Endothelial cell of umbilical vein (primary cell): ENCODE data around the gene PPFIBP1. TPM values are rescaled to one million over a fixed set of nuclear protein-coding genes. Genes with fewer than 3 reads are reported as not detected.

Experiments used
- BruUV-seq: library from RNA; stranded (reverse); fragments of 400-500 nt; replicated peaks from 2 replicates; lab custom pipeline; 2021; lab: Mats Ljungman, UMichigan
- CTCF ChIA-PET: fragments of 300-600, 350-600 bp; sonication (Branson Sonifier 250); formaldehyde crosslinking; loops from one replicate; lab custom pipeline; 2021; ENCODE audit warnings: antibody characterized with exemption, inconsistent platforms; lab: Charles Lee
- POLR2A ChIA-PET: fragments of 300-600, 350-600 bp; sonication (Branson Sonifier 250); formaldehyde crosslinking; loops from one replicate; lab custom pipeline; 2021; ENCODE audit warnings: antibody characterized with exemption, inconsistent platforms; lab: Charles Lee
- DNase-seq: peaks from one replicate; pipeline ENCODE4 v3.0.0-alpha.2; 2011; ENCODE audit warnings: low read depth, low spot score
- FAIRE-seq: peaks from 2 replicates; lab custom pipeline; 2011; peaks lifted over from hg19 to GRCh38; lab: Jason Lieb, UNC
- H2AFZ ChIP-seq: 2 replicates; pipeline ENCODE4 v1.6.0; 2012; ENCODE audit warnings: low read depth, low read length, control low read depth, inconsistent platforms
- H3K27ac ChIP-seq: 2 replicates; pipeline ENCODE4 v1.5.1; 2011; ENCODE audit warnings: low read depth, mild to moderate bottlenecking, control low read depth, low read length, moderate library complexity; ENCODE audit not compliant: insufficient read depth
- H3K27me3 ChIP-seq, 2 experiments: 2 replicates each; pipeline versions ENCODE4 v1.6.0 to v1.6.1; 2011; ENCODE audit warnings: low read length in 2 of 2, mixed read lengths in 1 of 2; ENCODE audit not compliant: control insufficient read depth in 2 of 2, insufficient read depth in 2 of 2
- H3K36me3 ChIP-seq, 2 experiments: 2 replicates in 1 of 2; 3 replicates in 1 of 2; pipeline ENCODE4 v1.5.1; 2011; ENCODE audit warnings: low read length in 2 of 2, mild to moderate bottlenecking in 1 of 2, moderate library complexity in 1 of 2; ENCODE audit not compliant: control insufficient read depth in 2 of 2, insufficient read depth in 2 of 2; ENCODE audit errors: extremely low read depth in 1 of 2
- H3K4me1 ChIP-seq: 3 replicates; pipeline ENCODE4 v1.5.1; 2011; ENCODE audit warnings: mild to moderate bottlenecking, low read length; ENCODE audit not compliant: control insufficient read depth, insufficient read depth; ENCODE audit errors: extremely low read depth
- H3K4me2 ChIP-seq: 2 replicates; pipeline ENCODE4 v1.6.1; 2011; ENCODE audit warnings: low read length, control low read depth, mixed read lengths; ENCODE audit not compliant: insufficient read depth
- H3K4me3 ChIP-seq, 3 experiments: fragments of 200-600 bp in 1 of 3; sonication (generic), shearing (Covaris generic) in 1 of 3; replicated peaks in 1 of 3; 2 replicates each; pipeline ENCODE4 v1.5.1; 2011 to 2016; ENCODE audit warnings: control low read depth in 3 of 3, low read length in 3 of 3, mild to moderate bottlenecking in 2 of 3, inconsistent platforms in 1 of 3, low read depth in 1 of 3, moderate library complexity in 1 of 3; ENCODE audit not compliant: insufficient read depth in 1 of 3
- H3K79me2 ChIP-seq: 2 replicates; pipeline ENCODE4 v1.6.0; 2012; ENCODE audit warnings: low read length, inconsistent platforms; ENCODE audit not compliant: control insufficient read depth, insufficient read depth
- H3K9ac ChIP-seq: replicated peaks from 2 replicates; pipeline ENCODE3; 2011; ENCODE audit warnings: low read length, control low read depth; ENCODE audit not compliant: insufficient read depth; ENCODE audit errors: extremely low read depth
- H3K9me1 ChIP-seq: replicated peaks from 3 replicates; pipeline ENCODE4 v1.6.0; 2011; ENCODE audit warnings: mild to moderate bottlenecking, low read length; ENCODE audit not compliant: control insufficient read depth, insufficient read depth; ENCODE audit errors: extremely low read depth
- H3K9me3 ChIP-seq: replicated peaks from 2 replicates; pipeline ENCODE4 v1.5.1; 2012; ENCODE audit warnings: low read length, inconsistent platforms; ENCODE audit not compliant: control insufficient read depth, insufficient read depth
- H4K20me1 ChIP-seq: replicated peaks from 2 replicates; pipeline ENCODE3; 2011; ENCODE audit warnings: mild to moderate bottlenecking, low read length; ENCODE audit not compliant: control insufficient read depth, insufficient read depth; ENCODE audit errors: extremely low read depth
- EZH2 ChIP-seq: IDR thresholded peaks from 2 replicates; pipeline ENCODE4 v1.6.1; 2012; ENCODE audit warnings: borderline replicate concordance, low read depth, mild to moderate bottlenecking, moderate library complexity, low read length, inconsistent platforms; ENCODE audit not compliant: severe bottlenecking
- FOS ChIP-seq: IDR thresholded peaks from 2 replicates; pipeline ENCODE4 v1.6.1; 2011; ENCODE audit warnings: mild to moderate bottlenecking, low read length, moderate library complexity, borderline replicate concordance; ENCODE audit not compliant: insufficient read depth
- GATA2 ChIP-seq: IDR thresholded peaks from 2 replicates; pipeline ENCODE4 v1.7.0; 2011; ENCODE audit warnings: low read depth, mild to moderate bottlenecking, moderate library complexity, mixed read lengths, low read length; ENCODE audit not compliant: insufficient read length, insufficient read depth
- JUN ChIP-seq: IDR thresholded peaks from 2 replicates; pipeline ENCODE4 v1.6.1; 2011; ENCODE audit warnings: borderline replicate concordance, low read depth; ENCODE audit not compliant: insufficient read length, insufficient read depth
- MYC ChIP-seq: IDR thresholded peaks from one replicate; pipeline ENCODE4 v1.6.1; 2011; ENCODE audit warnings: mild to moderate bottlenecking, low read depth, low read length
- POLR2A ChIP-seq: IDR thresholded peaks from 2 replicates; pipeline ENCODE4 v1.6.1; 2012; ENCODE audit warnings: low read depth, mild to moderate bottlenecking, control low read depth, low read length
- POLR2AphosphoS5 ChIP-seq: IDR thresholded peaks from 2 replicates; pipeline ENCODE4 v1.6.1; 2012; ENCODE audit warnings: low read depth, mild to moderate bottlenecking, control low read depth, low read length, moderate library complexity; ENCODE audit not compliant: insufficient read depth
- dilution Hi-C: fragments of 300-500 bp; cut with MboI; formaldehyde crosslinking; loops from one replicate; pipeline ENCODE4 v1.15.0; 2019; ENCODE audit warnings: low sequenced_read_pairs; ENCODE audit not compliant: extremely low pct_ligation_motif_present
- intact Hi-C: fragments of 100-400 bp; cut with micrococcal nuclease; formaldehyde crosslinking; loops from one replicate; pipeline ENCODE4 v1.10.0; 2022
- polyA plus RNA-seq, 4 experiments: library from polyadenylated mRNA; depleted of rRNA in 3 of 4; stranded (reverse) in 3 of 4; unstranded in 1 of 4; fragments of >200 nt; gene quantifications; 2 replicates each; pipeline versions ENCODE4 v1.2.1 to v1.2.3, GENCODE V29; 2011 to 2012; ENCODE audit warnings: missing spikeins in 1 of 4
- total RNA-seq: library from RNA; stranded (reverse); gene quantifications from 2 replicates; pipeline ENCODE4 v1.2.3, GENCODE V29; 2021
- TF ChIP-seq, protein P1 (sequence below), 2 donors: IDR thresholded peaks; 1 replicate in 1 of 2; 2 replicates in 1 of 2; pipeline ENCODE4 v1.5.1; 2011; ENCODE audit warnings: low read length in 2 of 2, mild to moderate bottlenecking in 2 of 2, moderate library complexity in 2 of 2, control low read depth in 1 of 2, inconsistent platforms in 1 of 2, low read depth in 1 of 2; ENCODE audit not compliant: insufficient read depth in 1 of 2; ENCODE audit errors: extremely low read depth in 1 of 2
- TF ChIP-seq, protein P2 (sequence below): IDR thresholded peaks from 2 replicates; pipeline ENCODE4 v1.6.1; 2011; ENCODE audit not compliant: insufficient read depth, insufficient read length

PPFIBP1 gene
- total and polyA plus RNA-seq, 2 donors (not counting 3 experiments of a cell fraction or from before 2014, with no cell fraction given) = 45.5 to 154 TPM

DNA sequence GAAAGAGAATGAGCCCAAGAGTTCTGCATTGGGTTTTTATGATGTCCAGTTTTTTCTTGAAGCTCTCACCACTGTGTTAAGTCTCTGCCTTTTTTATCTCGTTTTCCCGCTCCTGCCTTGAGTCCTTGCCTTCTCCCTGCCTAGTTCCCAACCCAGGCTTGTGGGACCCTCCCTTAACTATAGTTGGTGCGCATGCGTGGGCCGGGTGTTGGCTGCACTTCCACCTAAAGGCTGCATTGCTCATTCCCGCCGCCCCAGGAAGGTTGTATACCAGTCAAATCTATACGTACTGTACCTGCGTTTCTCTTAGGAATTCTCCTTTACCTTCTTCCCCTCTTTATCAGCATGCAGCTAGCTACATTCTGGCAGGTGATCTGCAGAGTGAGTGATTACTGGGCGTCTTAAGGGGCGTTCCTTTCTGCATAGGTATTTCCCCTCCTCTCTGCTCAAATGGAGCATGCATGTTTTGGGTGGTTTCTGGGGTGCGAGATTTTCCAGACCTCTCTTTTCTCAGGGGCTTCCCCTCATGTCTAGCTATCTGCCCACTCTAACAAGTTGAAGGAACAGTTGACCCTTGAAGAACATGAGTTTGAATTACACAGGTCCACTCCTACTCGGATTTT lies 165.7 kb downstream of the PPFIBP1 start:
- Histone ChIP-seq H3K27ac (no peak overlapping the region), H3K36me3 (peaks cover 30 to 37% of the 10 kb centered on the region in 2 experiments), H4K20me1 (no peaks in the 10 kb centered on the region), H3K9me1 (no peaks in the 10 kb centered on the region), H3K9me3 (no peaks in the 10 kb centered on the region), H2AFZ (no peak overlapping the region), H3K27me3 (no peaks in the 10 kb centered on the region), H3K4me3 (no peak overlapping the region), H3K4me1 (no peaks in the 10 kb centered on the region), H3K9ac (no peak overlapping the region), H3K4me2 (no peak overlapping the region), H3K79me2 (no peaks in the 10 kb centered on the region)
- dilution Hi-C loops (no loop called here), intact Hi-C loops (no loop called here)
- FAIRE-seq (no peak), DNase-seq (no peak)
- CTCF ChIA-PET = interaction anchor here (0.9 kb wide), 1 partner anchor 19 kb away, joined by 3 read pairs; no protein-coding TSS in a partner anchor
- no TSS peak for BruUV-seq
- POLR2A ChIA-PET = no interaction called here
- TF ChIP-seq, protein P1, sequence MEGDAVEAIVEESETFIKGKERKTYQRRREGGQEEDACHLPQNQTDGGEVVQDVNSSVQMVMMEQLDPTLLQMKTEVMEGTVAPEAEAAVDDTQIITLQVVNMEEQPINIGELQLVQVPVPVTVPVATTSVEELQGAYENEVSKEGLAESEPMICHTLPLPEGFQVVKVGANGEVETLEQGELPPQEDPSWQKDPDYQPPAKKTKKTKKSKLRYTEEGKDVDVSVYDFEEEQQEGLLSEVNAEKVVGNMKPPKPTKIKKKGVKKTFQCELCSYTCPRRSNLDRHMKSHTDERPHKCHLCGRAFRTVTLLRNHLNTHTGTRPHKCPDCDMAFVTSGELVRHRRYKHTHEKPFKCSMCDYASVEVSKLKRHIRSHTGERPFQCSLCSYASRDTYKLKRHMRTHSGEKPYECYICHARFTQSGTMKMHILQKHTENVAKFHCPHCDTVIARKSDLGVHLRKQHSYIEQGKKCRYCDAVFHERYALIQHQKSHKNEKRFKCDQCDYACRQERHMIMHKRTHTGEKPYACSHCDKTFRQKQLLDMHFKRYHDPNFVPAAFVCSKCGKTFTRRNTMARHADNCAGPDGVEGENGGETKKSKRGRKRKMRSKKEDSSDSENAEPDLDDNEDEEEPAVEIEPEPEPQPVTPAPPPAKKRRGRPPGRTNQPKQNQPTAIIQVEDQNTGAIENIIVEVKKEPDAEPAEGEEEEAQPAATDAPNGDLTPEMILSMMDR (IDR thresholded peaks at IDR 0.05; ENCODE audit: extremely low read depth in 1 of 2, insufficient read depth in 1 of 2, low read depth in 1 of 2, low read length in 2 of 2) = no peak
- TF ChIP-seq POLR2AphosphoS5 (no peak), FOS (no peak), POLR2A (no peak), JUN (no peak), MYC (no peak), GATA2 (no peak), EZH2 (no peak)
- TF ChIP-seq, protein P2, sequence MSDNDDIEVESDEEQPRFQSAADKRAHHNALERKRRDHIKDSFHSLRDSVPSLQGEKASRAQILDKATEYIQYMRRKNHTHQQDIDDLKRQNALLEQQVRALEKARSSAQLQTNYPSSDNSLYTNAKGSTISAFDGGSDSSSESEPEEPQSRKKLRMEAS = no peak
